H9 (cell line): ENCODE measurements around the gene NAPEPLD. TPM values are rescaled to one million over a fixed set of nuclear protein-coding genes. Genes with fewer than 3 reads are reported as not detected.

Experiments used
- DNase-seq: peaks from one replicate; pipeline ENCODE4 v3.0.0-alpha.2; 2017
- H2AFZ ChIP-seq: one replicate; pipeline ENCODE4 v1.6.1; 2013; ENCODE audit warnings: mild to moderate bottlenecking, low read length, control low read depth, moderate library complexity
- H2AK5ac ChIP-seq: 2 replicates; pipeline ENCODE4 v1.6.1; 2013; ENCODE audit warnings: low read length, control low read depth, mixed read lengths; ENCODE audit not compliant: insufficient read length
- H2BK120ac ChIP-seq: one replicate; pipeline ENCODE4 v1.6.1; 2013; ENCODE audit warnings: low read depth, mild to moderate bottlenecking, low read length, control low read depth, inconsistent platforms; ENCODE audit not compliant: poor library complexity, severe bottlenecking
- H2BK12ac ChIP-seq: 2 replicates; pipeline ENCODE4 v1.6.1; 2013; ENCODE audit warnings: low read length, control low read depth, mixed read lengths, low read depth; ENCODE audit not compliant: insufficient read length
- H2BK15ac ChIP-seq: 2 replicates; pipeline ENCODE4 v1.6.1; 2013; ENCODE audit warnings: low read depth, low read length, control low read depth
- H2BK20ac ChIP-seq: one replicate; pipeline ENCODE4 v1.6.1; 2013; ENCODE audit warnings: low read depth, mild to moderate bottlenecking, low read length, control low read depth, inconsistent platforms; ENCODE audit not compliant: poor library complexity, severe bottlenecking
- H2BK5ac ChIP-seq: 2 replicates; pipeline ENCODE4 v1.6.1; 2013; ENCODE audit warnings: low read length, control low read depth, mixed read lengths; ENCODE audit not compliant: insufficient read length
- H3K14ac ChIP-seq: 2 replicates; pipeline ENCODE4 v1.6.1; 2013; ENCODE audit warnings: low read length, control low read depth; ENCODE audit not compliant: insufficient read depth
- H3K18ac ChIP-seq: 2 replicates; pipeline ENCODE4 v1.6.1; 2013; ENCODE audit warnings: low read depth, mild to moderate bottlenecking, mixed read lengths, low read length, control low read depth; ENCODE audit not compliant: insufficient read length
- H3K23ac ChIP-seq: 2 replicates; pipeline ENCODE4 v1.6.1; 2013; ENCODE audit warnings: low read length, control low read depth, mixed read lengths, low read depth; ENCODE audit not compliant: insufficient read length
- H3K23me2 ChIP-seq: 2 replicates; pipeline ENCODE4 v1.6.1; 2013; ENCODE audit warnings: low read depth, mild to moderate bottlenecking, mixed read lengths, low read length, control low read depth; ENCODE audit not compliant: insufficient read length, poor library complexity, severe bottlenecking
- H3K27ac ChIP-seq: 2 replicates; pipeline ENCODE4 v1.5.1; 2013; ENCODE audit warnings: low read length, control low read depth, mixed read lengths, low read depth; ENCODE audit not compliant: insufficient read length
- H3K27me3 ChIP-seq: 2 replicates; pipeline ENCODE4 v1.6.1; 2013; ENCODE audit warnings: low read length, control low read depth, inconsistent platforms; ENCODE audit not compliant: insufficient read depth
- H3K4ac ChIP-seq: 2 replicates; pipeline ENCODE4 v1.6.1; 2013; ENCODE audit warnings: low read depth, mild to moderate bottlenecking, control low read depth, inconsistent platforms, low read length, moderate library complexity
- H3K4me1 ChIP-seq: 2 replicates; pipeline ENCODE4 v1.6.1; 2013; ENCODE audit warnings: low read length, control low read depth, inconsistent platforms; ENCODE audit not compliant: insufficient read depth
- H3K4me2 ChIP-seq: 2 replicates; pipeline ENCODE4 v1.6.1; 2013; ENCODE audit warnings: low read length, control low read depth, mixed read lengths; ENCODE audit not compliant: insufficient read length, insufficient read depth
- H3K56ac ChIP-seq: 2 replicates; pipeline ENCODE4 v1.6.1; 2013; ENCODE audit warnings: low read depth, mild to moderate bottlenecking, mixed read lengths, low read length, control low read depth; ENCODE audit not compliant: insufficient read length
- H3K79me1 ChIP-seq: 2 replicates; pipeline ENCODE4 v1.6.1; 2013; ENCODE audit warnings: low read depth, mild to moderate bottlenecking, moderate library complexity, low read length, control low read depth, inconsistent platforms; ENCODE audit not compliant: insufficient read depth, poor library complexity, severe bottlenecking
- H3K79me2 ChIP-seq: 2 replicates; pipeline ENCODE4 v1.6.1; 2013; ENCODE audit warnings: low read length, control low read depth, inconsistent platforms; ENCODE audit not compliant: insufficient read depth
- H3K9ac ChIP-seq: 2 replicates; pipeline ENCODE4 v1.6.1; 2013; ENCODE audit warnings: low read length, control low read depth, mixed read lengths; ENCODE audit not compliant: insufficient read length; ENCODE audit errors: extremely low read depth
- H3K9me3 ChIP-seq: one replicate; pipeline ENCODE4 v1.6.1; 2013; ENCODE audit warnings: low read depth, low read length, inconsistent platforms; ENCODE audit not compliant: control insufficient read depth
- H3T11ph ChIP-seq: one replicate; pipeline ENCODE4 v1.6.1; 2013; ENCODE audit warnings: mild to moderate bottlenecking, low read length, control low read depth, inconsistent platforms
- H4K20me1 ChIP-seq: one replicate; pipeline ENCODE4 v1.6.1; 2013; ENCODE audit not compliant: control insufficient read depth, insufficient read length, insufficient read depth
- H4K5ac ChIP-seq: 2 replicates; pipeline ENCODE4 v1.6.1; 2013; ENCODE audit warnings: low read depth, mild to moderate bottlenecking, mixed read lengths, low read length, control low read depth; ENCODE audit not compliant: insufficient read length
- H4K8ac ChIP-seq: replicated peaks from 2 replicates; pipeline ENCODE4 v1.6.1; 2013; ENCODE audit warnings: low read length, control low read depth, mixed read lengths, low read depth; ENCODE audit not compliant: insufficient read length
- H4K91ac ChIP-seq: 2 replicates; pipeline ENCODE4 v1.6.1; 2013; ENCODE audit warnings: low read depth, mild to moderate bottlenecking, moderate library complexity, mixed read lengths, low read length, control low read depth; ENCODE audit not compliant: insufficient read length
- H3K27ac Mint-ChIP-seq, 3 experiments: 2 replicates in 2 of 3; 3 replicates in 1 of 3; pipeline ENCODE4 v1.8.0; 2020 to 2021; ENCODE audit warnings: mixed read lengths in 3 of 3, mild to moderate bottlenecking in 1 of 3, moderate library complexity in 1 of 3
- H3K27me3 Mint-ChIP-seq: 2 replicates; pipeline ENCODE4 v1.8.0; 2021; ENCODE audit warnings: low read depth, mild to moderate bottlenecking, moderate library complexity, mixed read lengths
- H3K36me3 Mint-ChIP-seq, 3 experiments: 2 replicates in 2 of 3; 3 replicates in 1 of 3; pipeline ENCODE4 v1.8.0; 2020 to 2021; ENCODE audit warnings: low read depth in 3 of 3, mixed read lengths in 3 of 3; ENCODE audit not compliant: insufficient read depth in 1 of 3
- H3K4me1 Mint-ChIP-seq, 2 experiments: 2 replicates each; pipeline ENCODE4 v1.8.0; 2020; ENCODE audit warnings: mixed read lengths in 2 of 2
- H3K4me3 Mint-ChIP-seq, 2 experiments: 2 replicates in 1 of 2; 3 replicates in 1 of 2; pipeline ENCODE4 v1.8.0; 2020 to 2021; ENCODE audit warnings: mild to moderate bottlenecking in 2 of 2, mixed read lengths in 2 of 2, moderate library complexity in 1 of 2
- H3K9me3 Mint-ChIP-seq, 2 experiments: 2 replicates in 1 of 2; 3 replicates in 1 of 2; pipeline ENCODE4 v1.8.0; 2020; ENCODE audit warnings: mild to moderate bottlenecking in 2 of 2, mixed read lengths in 2 of 2, moderate library complexity in 1 of 2
- CTCF ChIP-seq: fragments of 200-600 bp; sonication (generic); conservative IDR thresholded peaks from 3 replicates; pipeline ENCODE4 v1.8.0; 2021; ENCODE audit warnings: antibody characterized with exemption, mild to moderate bottlenecking
- WGBS: extraction: QIAGEN DNeasy Blood & Tissue Kit; methylation state at CpG from one replicate; pipeline ENCODE4 v1.1.7; 2013; ENCODE audit warnings: missing lambda C conversion rate, low lambda C conversion rate, mixed read lengths; ENCODE audit not compliant: insufficient read length; ENCODE audit errors: extremely low coverage; 5-methylcytosine and 5-hydroxymethylcytosine counted together
- total RNA-seq: library from RNA; stranded (reverse); gene quantifications from 2 replicates; pipeline ENCODE4 v1.2.1, GENCODE V29; 2021

The NAPEPLD gene
- total RNA-seq, 1 experiment from 2014 or later, result 9.3 TPM

GRCh38 chr7:103142494-103142893 is 6.4 kb downstream of the NAPEPLD start:
- no peaks in the 10 kb centered on the region for H3K27me3 Mint-ChIP-seq
- H3K79me2 ChIP-seq, result peaks cover 6% of the 10 kb centered on the region; the same call in 1 of the 2 replicates
- H3K4me3 Mint-ChIP-seq, result no peak overlapping the region
- no peaks in the 10 kb centered on the region for H3K9me3 Mint-ChIP-seq
- WGBS, result no CpG with 5 or more reads among the region's 1 CpG
- no peak overlapping the region for H3K56ac ChIP-seq
- H2BK120ac ChIP-seq, result no peak overlapping the region
- no peak overlapping the region for H2BK15ac ChIP-seq
- H3K4ac ChIP-seq, result no peak overlapping the region
- DNase-seq, result no peak
- no peak for TF ChIP-seq CTCF
- H3K36me3 Mint-ChIP-seq, result peaks cover 6 to 9% (median 7%) of the 10 kb centered on the region in 3 experiments; a peak in 6 of 7 replicates
- no peaks in the 10 kb centered on the region; the same call in 1 of the 2 replicates for H3K4me1 ChIP-seq
- H3K79me1 ChIP-seq, result no peaks in the 10 kb centered on the region
- H3K18ac ChIP-seq, result no peak overlapping the region
- peaks cover 24 to 26% of the 10 kb centered on the region in 2 experiments for H3K4me1 Mint-ChIP-seq
- H4K91ac ChIP-seq, result no peak overlapping the region
- H3K4me2 ChIP-seq, result no peak overlapping the region
- no peaks in the 10 kb centered on the region for H3K9me3 ChIP-seq
- no peak overlapping the region for H2BK12ac ChIP-seq
- H3K23me2 ChIP-seq, result no peaks in the 10 kb centered on the region
- H3K23ac ChIP-seq, result no peak overlapping the region
- H4K8ac ChIP-seq, result no peak overlapping the region
- no peak overlapping the region for H3T11ph ChIP-seq
- no peak overlapping the region for H2BK20ac ChIP-seq
- H3K27ac Mint-ChIP-seq, result peak overlapping the region in 1 of 3 experiments; percentile 24; a peak in 1 of 7 replicates
- H3K27me3 ChIP-seq, result no peaks in the 10 kb centered on the region
- no peak overlapping the region for H3K9ac ChIP-seq
- no peak overlapping the region for H2AK5ac ChIP-seq
- H3K27ac ChIP-seq, result no peak overlapping the region
- H4K20me1 ChIP-seq, result no peaks in the 10 kb centered on the region
- H2BK5ac ChIP-seq, result no peak overlapping the region
- H2AFZ ChIP-seq, result no peak overlapping the region
- H4K5ac ChIP-seq, result no peak overlapping the region
- H3K14ac ChIP-seq, result no peak overlapping the region
